ENCODE measurements around the gene SUN2. TPM values are rescaled to one million over a fixed set of nuclear protein-coding genes. Genes with fewer than 3 reads are reported as not detected.

Gene SUN2
- total and polyA plus RNA-seq, 2 donors (not counting 1 experiment from before 2014, with no cell fraction given), result 224 to 305 TPM

DNA sequence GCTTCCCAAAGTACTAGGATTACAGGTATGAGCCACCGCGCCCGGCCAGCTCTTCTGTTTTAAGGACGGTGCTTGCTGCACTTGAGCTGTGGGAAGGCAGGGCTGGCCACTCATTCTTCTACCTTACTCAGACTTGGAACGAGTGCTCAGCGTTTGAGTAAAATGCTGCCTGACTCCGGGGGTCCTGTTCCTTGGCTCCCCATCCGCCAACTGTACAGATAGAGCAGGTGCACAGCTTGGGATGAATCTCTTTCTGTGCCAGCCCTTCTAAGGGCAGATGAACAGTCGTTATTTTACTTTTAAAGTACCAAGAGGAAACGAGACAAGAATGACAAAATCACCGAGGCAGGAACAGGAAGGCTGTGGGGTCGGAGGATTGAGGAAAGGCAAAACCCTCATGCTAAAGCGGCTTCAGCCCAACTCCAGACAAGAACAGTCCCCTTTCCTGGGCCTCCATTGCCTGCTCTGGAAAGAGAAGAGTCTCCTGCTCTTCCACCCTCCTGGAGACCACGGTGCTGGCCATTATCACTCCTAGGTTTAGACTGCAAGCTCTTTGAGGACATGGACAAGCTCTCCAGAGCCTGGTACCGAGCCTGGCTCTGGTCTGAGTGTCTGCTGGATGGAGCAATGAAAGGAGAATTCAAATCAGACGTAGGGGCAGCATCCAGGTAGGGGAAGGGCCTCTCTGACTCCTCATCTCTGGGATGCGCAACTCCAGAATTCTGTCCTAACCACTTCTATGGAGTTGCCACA, 1.1 kb upstream of the SUN2 start:
- Histone ChIP-seq H4K20me1 (ENCODE audit: control insufficient read depth, insufficient read depth, low read length, poor library complexity, severe bottlenecking) (no peaks in the 10 kb centered on the region), H3K79me2 (ENCODE audit: control insufficient read depth, insufficient read depth, low read length) (peaks cover 37% of the 10 kb centered on the region), H3K4me2 (replicated peaks; ENCODE audit: low read depth, low read length, poor library complexity, severe bottlenecking) (peak overlapping the region; percentile 96), H3K36me3 (replicated peaks in 1 of 2; ENCODE audit: control extremely low read depth in 1 of 2, control insufficient read depth in 1 of 2, extremely low read depth in 1 of 2, insufficient read depth in 2 of 2, low read length in 1 of 2) (peaks cover 0 to 15% of the 10 kb centered on the region in 2 experiments), H3K4me3 (ENCODE audit: control extremely low read depth in 1 of 5, extremely low read depth in 1 of 5, insufficient read depth in 1 of 5, low read depth in 2 of 5, low read length in 4 of 5) (peak overlapping the region; percentile 13 to 97 (median 79)), H3K4me1 (ENCODE audit: control insufficient read depth in 2 of 2, insufficient read depth in 2 of 2, low read length in 2 of 2) (peaks cover 61 to 78% of the 10 kb centered on the region in 2 donors), H3K27ac (ENCODE audit: low read length in 2 of 2) (peak overlapping the region; percentile 48 to 53), H2AFZ (ENCODE audit: insufficient read depth, low read depth, low read length, poor library complexity, severe bottlenecking) (peak overlapping the region; percentile 53), H3K9me3 (ENCODE audit: control extremely low read depth in 1 of 3, control insufficient read depth in 2 of 3, insufficient read depth in 1 of 3, low read length in 2 of 3) (peaks cover 0 to 8% (median 0%) of the 10 kb centered on the region in 3 donors), H3K9ac (ENCODE audit: low read length) (peak overlapping the region; percentile 77), H3K27me3 (replicated peaks in 1 of 4; ENCODE audit: control extremely low read depth in 1 of 4, control insufficient read depth in 3 of 4, insufficient read depth in 4 of 4, low read length in 3 of 4) (no peaks in the 10 kb centered on the region)
- no peaks in the 10 kb centered on the region for H3K9me3 Mint-ChIP-seq (ENCODE audit: insufficient read depth)
- no peak for TF ChIP-seq EZH2 (IDR thresholded peaks at IDR 0.05; ENCODE audit: borderline replicate concordance, insufficient read depth, low read depth, low read length, poor library complexity, severe bottlenecking)
- TF ChIP-seq, protein P1, sequence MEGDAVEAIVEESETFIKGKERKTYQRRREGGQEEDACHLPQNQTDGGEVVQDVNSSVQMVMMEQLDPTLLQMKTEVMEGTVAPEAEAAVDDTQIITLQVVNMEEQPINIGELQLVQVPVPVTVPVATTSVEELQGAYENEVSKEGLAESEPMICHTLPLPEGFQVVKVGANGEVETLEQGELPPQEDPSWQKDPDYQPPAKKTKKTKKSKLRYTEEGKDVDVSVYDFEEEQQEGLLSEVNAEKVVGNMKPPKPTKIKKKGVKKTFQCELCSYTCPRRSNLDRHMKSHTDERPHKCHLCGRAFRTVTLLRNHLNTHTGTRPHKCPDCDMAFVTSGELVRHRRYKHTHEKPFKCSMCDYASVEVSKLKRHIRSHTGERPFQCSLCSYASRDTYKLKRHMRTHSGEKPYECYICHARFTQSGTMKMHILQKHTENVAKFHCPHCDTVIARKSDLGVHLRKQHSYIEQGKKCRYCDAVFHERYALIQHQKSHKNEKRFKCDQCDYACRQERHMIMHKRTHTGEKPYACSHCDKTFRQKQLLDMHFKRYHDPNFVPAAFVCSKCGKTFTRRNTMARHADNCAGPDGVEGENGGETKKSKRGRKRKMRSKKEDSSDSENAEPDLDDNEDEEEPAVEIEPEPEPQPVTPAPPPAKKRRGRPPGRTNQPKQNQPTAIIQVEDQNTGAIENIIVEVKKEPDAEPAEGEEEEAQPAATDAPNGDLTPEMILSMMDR (IDR thresholded peaks at IDR 0.05), result no peak
- ChIA-PET CTCF (interaction anchor here (0.8 to 1.9 kb wide), 3 partner anchors 9 to 75 kb away, joined by 3 to 8 read pairs (median 6); partner anchors contain the start of gene TOMM22), POLR2A (interaction anchor here (0.6 to 1.6 kb wide), 4 partner anchors 10 to 132 kb away, joined by 4 to 6 read pairs (median 5); no protein-coding TSS in a partner anchor)
- 12% methylated on average over 11 of the region's 17 CpGs for WGBS (ENCODE audit: insufficient coverage)
- DNase-seq, result peak; percentile 65
- H3K27me3 Mint-ChIP-seq, result no peaks in the 10 kb centered on the region
- H3K4me3 Mint-ChIP-seq, result peak overlapping the region; percentile 89
- no peak for ATAC-seq (ENCODE audit: low read depth)
- peaks cover 56% of the 10 kb centered on the region for H3K4me1 Mint-ChIP-seq
- intact Hi-C loops (cut with micrococcal nuclease), result loop anchor here (1.0 to 10.0 kb wide), 5 partner anchors 37 to 1288 kb away; partner anchors contain the start of genes CBX6, DNAL4, NPTXR and RPL3
- H3K27ac Mint-ChIP-seq, result peak overlapping the region; percentile 89

All from B cell (primary cell).